Endometrial microvascular endothelial cells (primary cell): ENCODE results near the gene STK11. TPM values are rescaled to one million over a fixed set of nuclear protein-coding genes. Genes with fewer than 3 reads are reported as not detected.

ENCODE experiments used
- in situ Hi-C: cut with HindIII; loops from 2 replicates; pipeline ENCODE4 v1.10.0; 2017; ENCODE audit warnings: low sequenced_read_pairs, low pct_unique_long_range_greater_than_20kb; ENCODE audit errors: inconsistent ontology term
- total RNA-seq: library from RNA; depleted of rRNA; stranded (reverse); fragments of >200 nt; gene quantifications from one replicate; pipeline ENCODE4 v1.2.3, GENCODE V29; 2015; ENCODE audit errors: inconsistent ontology term

STK11 gene
- total RNA-seq, 1 donor from 2014 or later, result 67.1 TPM

- in situ Hi-C loops, result no loop called here
These were observed 15.7 kb downstream of the STK11 start for GRCh38 chr19:1220976-1221903.

GRCh38 chr19:1221904-1222255 lies 16.3 kb downstream of the STK11 start:
- in situ Hi-C loops, result no loop called here

GRCh38 chr19:1222394-1222793 lies 16.8 kb downstream of the STK11 start:
- in situ Hi-C loops, result no loop called here

GRCh38 chr19:1223018-1223855 lies 17.7 kb downstream of the STK11 start:
- in situ Hi-C loops, result no loop called here

GRCh38 chr19:1224047-1224825 lies 18.7 kb downstream of the STK11 start:
- in situ Hi-C loops, result no loop called here

DNA sequence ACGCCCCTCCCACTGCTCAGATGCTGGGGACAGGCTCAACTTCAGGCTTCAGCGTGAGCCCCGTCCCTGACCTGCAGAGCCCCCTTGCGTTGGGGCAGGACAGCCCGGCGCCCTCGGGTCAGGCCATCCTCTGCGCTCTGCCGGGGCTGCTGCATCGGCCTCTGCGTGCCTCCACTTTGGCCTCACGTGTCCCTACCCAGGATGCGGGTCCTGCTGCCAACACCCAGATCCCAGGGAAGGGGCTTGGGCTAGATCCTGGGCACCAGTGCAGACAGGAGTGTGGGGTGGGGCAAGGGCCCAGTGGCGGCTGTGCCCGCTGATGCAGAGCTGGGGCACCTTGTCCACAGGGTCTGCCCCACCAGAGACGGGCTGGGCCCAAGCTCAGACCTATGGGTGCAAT lies 19.3 kb downstream of the STK11 start:
- in situ Hi-C loops, result no loop called here

- in situ Hi-C loops, result no loop called here
These were observed 20.1 kb downstream of the STK11 start for GRCh38 chr19:1225440-1226226.

DNA sequence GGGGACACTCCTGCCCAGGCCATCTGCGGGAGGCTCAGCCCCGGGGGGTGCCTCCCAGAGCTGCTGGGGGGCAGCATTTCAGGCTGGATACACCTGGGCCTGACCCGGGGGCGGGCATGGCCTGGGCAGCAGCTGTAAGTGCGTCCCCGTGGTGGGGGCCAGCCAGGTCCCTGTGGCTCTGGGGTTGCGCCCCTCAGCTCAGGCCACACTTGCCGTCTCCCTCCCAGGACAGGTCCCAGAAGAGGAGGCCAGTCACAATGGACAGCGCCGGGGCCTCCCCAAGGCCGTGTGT lies 20.6 kb downstream of the STK11 start:
- in situ Hi-C loops, result no loop called here

DNA sequence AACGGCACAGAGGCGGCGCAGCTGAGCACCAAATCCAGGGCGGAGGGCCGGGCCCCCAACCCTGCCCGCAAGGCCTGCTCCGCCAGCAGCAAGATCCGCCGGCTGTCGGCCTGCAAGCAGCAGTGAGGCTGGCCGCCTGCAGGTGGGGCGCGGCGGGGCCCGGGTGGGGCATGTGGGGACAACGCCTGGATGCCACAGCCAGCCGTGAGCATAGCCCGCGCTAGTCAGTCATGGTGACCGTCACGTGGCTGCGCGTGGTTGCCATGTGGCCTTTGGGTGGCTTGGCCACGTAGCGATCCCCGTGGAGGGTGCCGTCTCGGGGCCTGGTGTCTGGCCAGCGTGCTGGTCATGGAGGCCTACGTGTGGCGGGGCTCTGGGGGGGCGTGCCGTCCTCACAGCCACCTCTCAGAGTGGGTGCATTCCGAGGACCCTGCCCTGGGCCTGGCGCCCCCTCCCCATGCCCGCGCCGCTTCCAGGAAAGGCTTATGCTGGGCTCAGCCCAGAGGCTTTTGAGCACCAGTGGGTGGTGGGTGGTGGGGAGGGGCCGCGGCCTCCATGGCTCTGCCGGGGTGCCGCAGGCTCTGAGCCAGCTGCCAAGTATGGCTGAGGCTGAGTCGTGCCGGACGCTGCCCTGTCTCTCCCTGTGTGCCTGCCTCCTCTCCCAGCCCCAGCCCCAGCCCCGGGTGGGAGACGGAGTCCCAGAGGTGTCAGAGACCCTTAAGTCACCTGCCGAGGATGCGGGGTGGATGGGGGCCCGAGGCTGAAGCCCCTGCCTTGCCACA lies 21.1 kb downstream of the STK11 start:
- in situ Hi-C loops, result no loop called here

GRCh38 chr19:1227304-1228054 lies 21.9 kb downstream of the STK11 start:
- in situ Hi-C loops, result no loop called here

DNA sequence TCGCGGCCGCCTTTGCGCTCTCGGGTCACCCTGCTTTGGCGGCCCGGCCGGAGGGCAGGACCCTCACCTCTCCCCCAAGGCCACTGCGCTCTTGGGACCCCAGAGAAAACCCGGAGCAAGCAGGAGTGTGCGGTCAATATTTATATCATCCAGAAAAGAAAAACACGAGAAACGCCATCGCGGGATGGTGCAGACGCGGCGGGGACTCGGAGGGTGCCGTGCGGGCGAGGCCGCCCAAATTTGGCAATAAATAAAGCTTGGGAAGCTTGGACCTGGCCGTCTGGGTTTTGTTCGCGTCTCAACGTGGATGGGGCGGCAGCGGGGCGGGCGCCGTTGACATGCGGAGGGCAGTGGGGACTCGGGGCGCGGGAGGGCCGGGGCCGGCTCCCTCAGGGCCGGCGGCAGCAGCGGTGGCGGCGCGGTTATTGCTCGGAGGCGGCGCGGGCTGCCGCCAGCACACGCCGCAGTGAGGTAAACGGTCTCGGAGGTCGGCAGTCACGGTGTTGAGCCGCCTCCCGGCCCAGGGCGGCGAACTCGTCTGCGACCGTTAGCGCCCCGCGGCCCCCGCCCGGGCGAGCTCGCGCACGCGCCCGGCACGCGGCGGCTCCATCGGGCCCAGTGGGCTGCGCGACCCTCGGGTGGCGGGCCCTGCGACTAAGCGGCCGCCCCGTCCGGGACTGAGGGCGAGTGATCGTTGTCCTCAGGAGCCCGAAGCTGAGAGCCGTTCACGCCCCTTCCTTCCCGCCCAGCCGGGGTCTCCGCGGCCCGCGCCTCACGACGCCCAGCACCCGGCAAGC lies 22.8 kb downstream of the STK11 start:
- in situ Hi-C loops, result no loop called here

DNA sequence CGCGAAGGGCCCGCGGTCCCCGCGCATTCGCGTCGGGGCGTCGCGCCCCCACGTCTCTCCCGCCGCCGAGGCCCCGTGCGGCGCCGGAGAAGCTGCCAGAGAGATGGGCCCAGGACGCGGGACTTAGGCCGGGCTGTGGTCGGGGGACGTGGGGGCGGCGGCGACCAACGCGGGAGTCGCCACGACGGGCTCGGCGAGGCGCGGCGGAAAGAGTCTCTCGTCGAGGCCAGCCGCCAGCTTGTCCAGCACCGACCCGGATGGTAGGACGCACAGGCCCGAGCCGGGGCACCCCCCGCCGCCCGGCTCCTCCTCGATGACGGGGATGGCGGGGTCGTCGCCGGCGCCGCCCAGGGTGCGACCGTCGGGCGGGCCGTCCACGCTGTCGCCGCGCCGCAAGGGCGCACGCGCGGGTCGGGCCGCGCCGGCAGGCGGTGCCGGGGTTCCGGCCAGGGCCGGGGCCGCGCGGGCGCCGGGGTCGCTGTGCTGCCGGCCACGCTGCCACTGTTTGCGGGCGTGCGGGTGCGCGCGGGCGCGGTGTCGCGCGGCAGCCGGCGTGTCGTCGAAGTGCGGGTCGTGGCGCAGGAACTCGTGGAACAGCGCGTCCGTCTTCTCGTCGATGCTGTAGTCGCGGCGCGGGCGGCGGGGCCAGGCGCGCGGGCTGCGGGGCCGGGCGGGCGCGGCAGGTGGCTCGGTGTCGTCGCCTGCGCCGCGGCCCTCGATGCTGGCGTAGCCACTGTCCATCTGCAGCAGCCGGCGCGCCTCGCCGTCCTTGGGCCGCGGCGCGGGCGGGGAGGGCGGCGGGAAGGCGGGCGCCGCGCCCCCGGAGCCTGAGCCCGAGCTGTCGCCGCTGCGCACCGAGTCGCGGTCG lies 23.7 kb downstream of the STK11 start:
- in situ Hi-C loops, result no loop called here

DNA sequence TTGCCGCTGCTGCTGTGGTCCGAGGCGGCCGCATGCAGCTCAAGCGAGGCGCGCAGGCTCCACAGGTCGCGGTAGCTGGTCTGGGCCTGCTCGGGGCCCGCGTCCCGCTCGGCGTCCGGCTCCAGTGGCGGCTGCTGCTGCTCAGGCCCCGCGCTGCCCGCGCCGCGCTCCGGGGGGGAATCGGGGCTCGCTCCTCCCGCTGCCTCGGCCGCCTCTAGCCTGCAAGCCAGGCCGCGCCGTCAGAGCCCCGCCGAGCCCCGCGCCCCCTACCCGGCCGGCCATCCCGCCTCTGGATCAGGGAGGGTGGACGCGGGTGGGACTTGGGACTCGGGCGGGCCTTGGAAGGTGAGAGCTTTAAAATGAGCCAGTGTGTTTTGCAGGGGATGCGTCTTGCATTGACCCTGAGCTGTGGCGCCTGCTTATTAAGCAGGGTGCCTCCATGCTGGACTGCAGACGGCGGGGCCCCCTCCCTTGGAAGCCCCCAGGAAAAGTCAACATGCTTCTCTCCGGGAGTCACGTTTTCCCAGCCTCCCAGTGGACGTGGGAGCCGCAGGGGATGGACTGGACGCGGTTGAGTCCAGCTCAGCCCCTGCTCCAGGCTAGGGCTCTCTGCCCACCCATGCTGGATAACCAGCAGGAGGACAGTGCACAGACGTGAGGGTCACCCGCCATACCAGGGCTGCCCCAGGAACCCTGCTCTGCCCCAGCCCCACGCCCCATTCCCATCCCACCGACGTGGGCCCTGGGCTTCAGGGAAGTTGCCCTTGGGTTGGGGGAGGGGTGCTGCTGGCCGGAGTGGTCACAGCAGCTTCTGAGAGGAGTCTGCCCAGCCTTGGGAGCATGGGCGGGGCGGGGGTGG lies 24.6 kb downstream of the STK11 start:
- in situ Hi-C loops, result no loop called here

- in situ Hi-C loops, result no loop called here
These were observed 25.4 kb downstream of the STK11 start for GRCh38 chr19:1230783-1231489.
